Inferior parietal cortex (tissue), 1 donor: Measurements from ENCODE around the gene FOXL3.
"Not testable (repeated sequence)": the region's sequence is repeated elsewhere in the genome, so short reads cannot be mapped to it uniquely, and the experiment has no call there.

Experiments used
- DNase-seq: peaks from one replicate; pipeline ENCODE4 v3.0.0-alpha.2; 2016; ENCODE audit errors: extremely low spot score

The FOXL3 gene

GRCh38 chr7:289209-289755, 688 bp upstream of the FOXL3 start:
- DNase-seq: no peak

GRCh38 chr7:290554-291372, 793 bp downstream of the FOXL3 start:
- DNase-seq: no peak

DNA sequence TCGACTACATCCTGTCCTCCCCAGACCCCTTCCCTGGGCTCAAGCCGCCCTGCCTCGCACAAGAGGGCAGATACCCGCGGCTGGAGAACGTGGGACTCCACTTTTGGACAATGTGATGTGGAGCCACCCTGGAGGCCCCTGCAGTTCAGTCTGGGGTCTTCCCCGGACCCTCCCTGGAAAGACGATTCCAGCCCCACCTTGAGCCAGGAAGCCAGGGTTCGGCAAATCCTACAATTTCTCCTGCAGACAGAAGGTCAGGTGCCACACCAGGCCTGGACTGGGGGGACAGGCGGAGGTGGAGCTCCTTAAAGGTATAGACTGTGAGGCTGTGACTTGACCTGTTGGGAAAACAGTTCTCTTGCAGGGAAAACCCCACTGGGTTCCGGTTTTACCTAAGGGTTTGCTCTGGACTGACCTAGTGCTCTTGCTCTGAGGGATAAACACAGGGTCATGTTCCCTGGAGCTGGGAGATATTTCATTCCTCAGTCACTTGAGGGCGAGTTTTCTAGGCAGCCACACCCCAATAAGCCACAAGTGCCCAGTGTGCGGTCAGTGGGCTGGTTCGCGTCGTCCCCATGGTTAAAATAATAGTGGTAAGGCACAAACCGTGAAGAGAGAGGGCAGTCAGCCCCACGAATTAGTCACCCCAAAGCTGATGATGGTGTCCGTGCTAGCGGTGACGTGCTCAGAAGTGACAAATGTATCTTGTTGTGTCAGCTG, 1.6 kb downstream of the FOXL3 start:
- DNase-seq: no peak

DNA sequence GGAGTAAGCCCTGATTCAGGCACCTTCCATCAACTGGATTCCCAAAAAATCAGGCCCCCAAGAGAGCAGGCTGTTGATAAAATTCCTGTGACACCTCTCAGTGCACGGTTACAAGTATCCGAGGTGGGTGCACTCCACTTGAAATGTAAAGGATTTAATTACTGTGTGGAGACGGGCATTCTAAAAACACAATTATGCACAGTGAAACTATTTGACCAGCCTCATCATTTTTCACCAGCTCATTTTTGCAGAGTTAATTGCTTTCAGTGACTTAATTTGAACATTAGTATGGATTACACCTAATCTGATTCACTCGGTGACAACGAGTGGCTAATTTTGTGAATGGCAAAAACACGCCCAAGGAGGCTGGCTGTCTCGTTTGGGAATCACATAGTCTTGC, 2.3 kb downstream of the FOXL3 start:
- no peak for DNase-seq

GRCh38 chr7:292826-293225, 2.9 kb downstream of the FOXL3 start:
- DNase-seq: no peak

- DNase-seq: no peak
Observed at GRCh38 chr7:293681-294439, 3.9 kb downstream of the FOXL3 start.

DNA sequence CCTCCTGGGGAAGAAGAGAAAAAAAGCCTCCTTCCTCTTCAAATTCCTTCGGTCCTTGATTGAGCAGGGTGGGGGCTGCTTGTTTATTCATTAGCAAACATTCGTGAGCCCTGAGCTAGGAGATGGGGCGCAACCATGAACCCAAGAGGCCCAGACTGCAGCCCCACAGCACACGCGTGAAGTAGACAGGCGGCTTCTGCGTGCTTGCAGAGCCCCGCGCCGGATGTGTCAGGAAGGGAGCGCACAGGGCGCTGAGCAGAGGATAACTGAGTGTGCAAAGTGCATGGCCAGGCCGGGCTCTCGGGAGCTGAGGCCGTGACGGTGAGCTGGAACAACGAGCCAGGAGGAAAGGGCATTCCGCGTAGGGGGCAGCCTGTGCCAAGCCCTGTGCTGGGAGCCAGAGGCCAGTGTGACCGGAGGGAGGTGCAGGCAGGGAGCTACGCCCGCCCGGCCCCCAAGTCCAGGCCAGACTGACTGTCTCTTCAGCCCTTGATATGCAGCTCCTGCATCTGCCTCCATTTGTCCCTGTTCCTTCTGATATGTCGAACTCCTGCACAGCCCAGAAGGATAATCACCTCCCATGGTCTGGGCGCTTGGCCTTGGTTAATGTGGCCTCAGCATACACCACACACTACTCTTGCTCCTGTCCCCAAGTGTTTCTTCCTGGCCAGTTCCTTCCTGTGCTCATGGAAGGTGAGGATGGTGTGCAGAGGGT, 4.6 kb downstream of the FOXL3 start:
- DNase-seq: no peak

DNA sequence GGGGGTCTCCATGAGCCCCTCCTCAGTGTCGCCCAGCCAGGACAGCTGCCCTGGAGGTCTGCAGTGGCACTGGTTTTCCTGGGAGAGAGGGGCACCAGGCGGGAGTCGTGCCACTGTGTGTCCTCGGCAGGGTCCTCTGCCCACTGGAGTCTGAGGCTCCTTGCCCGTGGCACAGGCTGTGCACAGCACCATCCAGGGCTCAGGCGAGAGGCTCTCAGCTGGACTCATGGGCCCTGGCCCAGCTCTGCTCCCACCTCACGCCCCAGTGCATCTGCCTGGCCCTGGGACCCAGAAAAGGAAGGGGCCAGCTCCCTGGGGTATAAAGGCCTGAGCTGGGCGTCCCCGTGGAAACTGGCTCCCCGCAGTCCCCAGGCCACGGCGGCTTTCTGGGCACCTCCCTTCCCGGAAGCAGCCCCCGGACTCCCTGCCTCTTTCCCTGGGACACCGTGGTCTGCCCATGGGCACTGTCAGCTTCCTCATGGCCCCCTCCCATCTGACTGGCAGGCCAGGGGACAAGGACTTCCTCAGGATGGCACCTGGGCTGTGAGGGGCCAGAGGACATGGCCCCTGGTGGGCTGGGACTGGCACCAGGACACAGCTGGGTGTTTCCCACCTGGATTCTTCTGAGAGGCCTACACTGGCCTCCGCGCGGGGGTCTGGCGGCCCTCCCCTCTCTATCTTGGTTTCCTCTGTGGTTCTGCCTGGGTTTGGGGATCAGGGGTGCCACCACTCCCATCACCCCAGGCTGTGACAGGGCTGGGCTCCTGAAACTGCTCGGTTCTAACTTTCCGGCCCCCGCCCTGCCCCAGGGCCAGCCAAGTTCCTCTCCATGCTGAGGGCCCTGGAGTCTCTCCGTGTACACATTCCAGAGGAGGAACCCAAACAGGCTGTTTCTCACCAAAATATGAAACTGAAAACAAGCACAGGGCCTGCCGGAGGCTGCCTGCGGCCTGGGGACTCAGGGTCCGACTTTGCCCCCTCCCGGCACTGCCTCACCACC, 5.5 kb downstream of the FOXL3 start:
- no peak for DNase-seq

GRCh38 chr7:296373-296945, 6.5 kb downstream of the FOXL3 start:
- no peak for DNase-seq

DNA sequence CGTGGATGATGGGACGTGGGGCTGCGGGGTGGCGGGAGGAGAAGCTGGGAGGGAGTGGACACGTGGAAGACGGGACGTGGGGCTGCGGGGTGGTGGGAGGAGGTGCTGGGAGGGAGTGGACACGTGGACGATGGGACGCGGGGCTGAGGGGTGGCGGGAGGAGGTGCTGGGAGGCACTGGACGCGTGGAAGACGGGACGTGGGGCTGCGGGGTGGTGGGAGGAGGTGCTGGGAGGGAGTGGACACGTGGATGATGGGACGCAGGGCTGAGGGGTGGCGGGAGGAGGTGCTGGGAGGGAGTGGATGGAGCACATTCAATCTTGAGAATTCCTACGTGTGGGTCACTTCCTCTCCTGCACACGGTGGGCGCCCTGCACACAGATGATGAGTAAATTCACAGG, 7.2 kb downstream of the FOXL3 start:
- not testable (repeated sequence) for DNase-seq

DNA sequence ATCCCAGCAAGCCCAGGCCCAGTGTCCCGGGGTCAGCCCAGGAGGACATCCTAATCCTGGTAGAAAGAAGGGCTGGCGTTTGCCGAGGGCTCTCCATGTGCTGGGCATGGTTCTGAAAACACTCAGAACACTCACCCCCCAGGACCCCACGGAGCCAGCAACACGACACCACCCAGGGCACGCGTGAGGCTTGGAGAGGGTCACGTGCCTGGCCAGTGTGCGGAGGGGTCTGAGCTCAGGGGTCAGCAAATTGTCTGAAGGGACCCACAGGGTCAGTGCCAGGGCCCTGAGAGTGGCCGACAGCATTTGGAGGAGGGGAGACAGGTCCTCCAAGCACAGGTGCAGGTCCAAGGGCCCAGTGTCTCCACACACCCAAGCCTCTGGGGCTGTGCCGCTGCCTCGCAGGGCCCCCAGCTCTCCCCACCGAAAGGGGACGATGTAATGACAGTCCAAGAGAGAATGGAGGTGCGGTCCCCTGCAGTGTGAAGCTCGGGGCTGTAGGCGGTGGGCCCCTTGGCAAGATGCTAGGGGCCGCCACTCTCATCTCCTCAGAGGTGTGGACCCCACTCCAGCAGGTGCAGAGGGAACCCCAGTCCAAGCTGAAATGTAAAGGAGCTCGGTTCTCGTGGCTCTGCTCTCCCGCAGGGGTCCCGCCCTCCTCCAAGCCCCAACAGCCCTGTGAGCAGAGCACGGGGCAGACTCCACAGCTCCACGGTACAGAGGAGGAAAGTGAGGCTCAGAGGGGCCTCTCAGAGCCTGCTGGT, 7.8 kb downstream of the FOXL3 start:
- DNase-seq: no peak

DNA sequence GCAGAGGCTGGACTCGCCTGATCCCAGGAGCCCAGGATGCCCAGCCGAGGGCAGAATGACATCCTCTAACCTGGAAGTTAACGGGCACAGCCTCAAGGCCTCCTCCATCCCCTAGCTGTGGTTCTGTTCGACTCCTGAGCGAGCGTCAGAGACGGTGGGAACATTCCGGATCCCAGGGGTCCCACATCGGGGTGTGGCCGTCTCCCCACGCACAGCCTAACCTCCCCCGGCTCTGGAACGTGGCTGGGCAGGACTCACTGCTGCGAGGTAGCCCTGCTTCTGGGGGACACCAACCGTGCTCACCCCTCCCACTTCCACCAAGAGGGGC, 8.4 kb downstream of the FOXL3 start:
- DNase-seq: no peak

GRCh38 chr7:298743-299142, 8.8 kb downstream of the FOXL3 start:
- DNase-seq: no peak

- DNase-seq: no peak
Observed at GRCh38 chr7:299169-299568, 9.2 kb downstream of the FOXL3 start.

DNA sequence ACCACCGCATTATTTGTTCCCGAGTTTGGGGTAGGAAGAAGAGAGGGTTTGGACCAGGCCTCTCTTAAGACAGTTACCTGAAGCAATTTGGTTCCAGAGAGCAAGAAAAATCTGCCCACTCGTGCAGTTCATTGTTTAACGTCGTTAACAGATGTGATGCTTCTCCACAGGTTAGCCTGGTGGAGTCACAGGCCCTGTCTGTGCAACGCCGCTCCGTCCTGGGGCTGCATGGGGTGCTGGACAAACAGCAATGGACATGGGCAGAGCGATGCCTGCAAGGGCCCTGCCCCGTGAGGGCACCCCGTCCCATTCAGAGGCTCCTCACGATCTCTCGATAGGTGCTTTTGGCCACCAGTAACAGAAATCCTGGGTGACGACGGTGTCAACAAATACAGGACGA, 9.7 kb downstream of the FOXL3 start:
- DNase-seq: no peak

GRCh38 chr7:300048-300447, 10.1 kb downstream of the FOXL3 start:
- no peak for DNase-seq

GRCh38 chr7:300546-301290, 10.7 kb downstream of the FOXL3 start:
- DNase-seq: no peak

DNA sequence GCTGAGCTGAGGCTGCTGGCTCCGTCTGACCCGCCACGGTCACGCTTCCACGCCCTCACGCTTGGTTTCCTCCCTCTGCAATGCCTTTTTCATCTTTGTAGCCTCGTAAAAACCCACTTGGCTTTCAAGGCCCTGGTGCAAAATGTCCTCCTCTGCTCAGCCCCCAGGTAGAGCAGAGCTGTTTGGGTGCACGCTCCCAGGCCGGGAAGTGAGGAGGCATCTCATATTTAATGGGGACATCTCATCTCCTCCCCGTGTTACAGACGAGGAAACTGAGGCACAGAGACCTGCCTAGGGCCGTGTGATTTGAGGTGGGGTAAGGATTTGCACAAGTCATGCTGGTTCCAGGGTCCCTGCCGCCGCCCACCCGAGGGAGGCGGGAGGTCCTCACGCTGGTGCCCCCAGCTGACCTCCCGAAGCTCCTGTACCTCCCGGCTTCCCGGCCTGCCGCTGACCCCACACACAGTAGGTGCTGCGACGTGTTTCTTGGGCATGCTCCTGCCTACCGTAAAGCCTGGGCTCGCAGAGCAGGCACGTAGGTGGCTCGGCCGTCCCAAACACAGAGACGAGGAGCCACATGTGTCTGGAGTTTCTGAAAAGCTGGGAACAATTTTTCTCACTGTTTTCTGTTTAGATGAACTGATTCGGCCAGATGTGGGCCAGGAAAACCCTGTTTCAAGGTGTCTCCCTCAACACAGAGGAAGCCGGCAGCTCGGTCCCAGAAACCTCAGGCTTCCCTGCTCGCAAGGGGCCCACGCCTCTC, 11.5 kb downstream of the FOXL3 start:
- no peak for DNase-seq
